HCT116 (cell line): Measurements from ENCODE around the gene CWC22. TPM values are rescaled to one million over a fixed set of nuclear protein-coding genes. Genes with fewer than 3 reads are reported as not detected.
A peak's percentile ranks its signal among the peaks of the same experiment; 100 is the strongest.

Experiments used
- ATAC-seq: fragments of 200-7000 bp; cut with Tn5 transposase; 2 replicates; pipeline ENCODE4 v1.9.1; 2020; ENCODE audit warnings: mild to moderate bottlenecking, moderate library complexity
- BruUV-seq: library from RNA; stranded (reverse); fragments of 400-500 nt; replicated peaks from 2 replicates; lab custom pipeline; 2021; lab: Mats Ljungman, UMichigan
- CTCF ChIA-PET: fragments of 300-600 bp; sonication (Branson Sonifier 250); formaldehyde crosslinking; loops from one replicate; lab custom pipeline; 2021; ENCODE audit warnings: antibody characterized with exemption; lab: Charles Lee
- POLR2A ChIA-PET: fragments of 300-600, 350-600 bp; sonication (Branson Sonifier 250); formaldehyde crosslinking; loops from one replicate; lab custom pipeline; 2021; ENCODE audit warnings: antibody characterized with exemption; lab: Charles Lee
- RAD21 ChIA-PET, 2 experiments: fragments of 300-600 bp; sonication (Branson Sonifier 250); formaldehyde crosslinking; loops; one replicate each; lab custom pipeline; 2023; ENCODE audit warnings: low total read pairs in 2 of 2; ENCODE audit not compliant: uncharacterized antibody in 2 of 2, unreplicated experiment in 2 of 2, low non-redundant PET in 1 of 2; lab: Charles Lee
- DNase-seq: peaks from one replicate; pipeline ENCODE4 v3.0.0-alpha.2; 2010; ENCODE audit warnings: low read depth, low spot score
- H2AFZ ChIP-seq: fragments of 200-600 bp; shearing (Covaris generic), sonication (generic); 2 replicates; pipeline ENCODE4 v1.6.1; 2017; ENCODE audit warnings: low read depth, mixed run types, mixed read lengths, antibody characterized with exemption, low read length; ENCODE audit not compliant: poor library complexity, severe bottlenecking
- H3K27ac ChIP-seq: 2 replicates; pipeline ENCODE4 v1.5.1; 2012; ENCODE audit warnings: low read depth, low read length
- H3K27me3 ChIP-seq: fragments of 200-600 bp; sonication (generic); 2 replicates; pipeline ENCODE4 v1.6.1; 2016; ENCODE audit warnings: mixed run types, low read length, mixed read lengths; ENCODE audit not compliant: insufficient read depth
- H3K36me3 ChIP-seq, 2 experiments: fragments of 200-500 bp in 1 of 2; fragments of 200-600 bp in 1 of 2; sonication (Bioruptor generic) in 1 of 2; sonication (generic) in 1 of 2; 2 replicates each; pipeline versions ENCODE4 v1.5.1 to v1.6.1; 2014 to 2016; ENCODE audit warnings: low read length in 2 of 2, inconsistent platforms in 1 of 2, mixed read lengths in 1 of 2, mixed run types in 1 of 2; ENCODE audit not compliant: insufficient read depth in 2 of 2, control insufficient read depth in 1 of 2
- H3K4me1 ChIP-seq, 2 experiments: fragments of 200-600 bp in 1 of 2; sonication (generic) in 1 of 2; 2 replicates each; pipeline versions ENCODE4 v1.5.1 to v1.6.1; 2012 to 2017; ENCODE audit warnings: low read length in 2 of 2, inconsistent platforms in 1 of 2, mild to moderate bottlenecking in 1 of 2, mixed read lengths in 1 of 2, mixed run types in 1 of 2, moderate library complexity in 1 of 2; ENCODE audit not compliant: insufficient read depth in 2 of 2, control insufficient read depth in 1 of 2
- H3K4me2 ChIP-seq: fragments of 200-600 bp; sonication (generic); 2 replicates; pipeline ENCODE4 v1.6.1; 2017; ENCODE audit warnings: mixed run types, low read length, mixed read lengths
- H3K4me3 ChIP-seq, 2 experiments: fragments of 200-600 bp in 1 of 2; sonication (generic) in 1 of 2; replicated peaks in 1 of 2; 2 replicates each; pipeline ENCODE4 v1.5.1; 2011 to 2016; ENCODE audit warnings: low read length in 2 of 2, control low read depth in 1 of 2, low read depth in 1 of 2, mild to moderate bottlenecking in 1 of 2, mixed read lengths in 1 of 2, mixed run types in 1 of 2
- H3K79me2 ChIP-seq: fragments of 200-600 bp; sonication (generic); 2 replicates; pipeline ENCODE4 v1.6.1; 2017; ENCODE audit warnings: mild to moderate bottlenecking, mixed run types, low read length, moderate library complexity, mixed read lengths; ENCODE audit not compliant: insufficient read depth
- H3K9ac ChIP-seq: fragments of 200-600 bp; sonication (generic); 2 replicates; pipeline ENCODE4 v1.6.1; 2016; ENCODE audit warnings: low read length, mixed read lengths
- H3K9me2 ChIP-seq: fragments of 200-600 bp; sonication (generic), shearing (Covaris generic); 2 replicates; pipeline ENCODE4 v1.6.1; 2017; ENCODE audit warnings: mixed run types, mild to moderate bottlenecking, moderate library complexity; ENCODE audit not compliant: insufficient read depth
- H3K9me3 ChIP-seq, 2 experiments: fragments of 200-500 bp in 1 of 2; fragments of 200-600 bp in 1 of 2; sonication (Bioruptor generic) in 1 of 2; sonication (generic) in 1 of 2; 2 replicates each; pipeline ENCODE4 v1.6.1; 2014 to 2017; ENCODE audit warnings: low read length in 2 of 2, mixed read lengths in 2 of 2, inconsistent platforms in 1 of 2, low read depth in 1 of 2, mild to moderate bottlenecking in 1 of 2, mixed run types in 1 of 2, moderate library complexity in 1 of 2; ENCODE audit not compliant: control insufficient read depth in 1 of 2, insufficient read depth in 1 of 2
- H4K20me1 ChIP-seq: fragments of 200-600 bp; sonication (generic), shearing (Covaris generic); 2 replicates; pipeline ENCODE4 v1.6.1; 2017; ENCODE audit warnings: mixed run types, mild to moderate bottlenecking, moderate library complexity; ENCODE audit not compliant: insufficient read depth
- ATF3 ChIP-seq: IDR thresholded peaks from 2 replicates; pipeline ENCODE4 v1.6.1; 2012
- CEBPB ChIP-seq: IDR thresholded peaks from 2 replicates; pipeline ENCODE4 v1.6.1; 2012; ENCODE audit warnings: low read depth
- CTCF ChIP-seq, 3 experiments: fragments of 200-600 bp in 1 of 3; sonication (generic) in 1 of 3; IDR thresholded peaks in 2 of 3; conservative IDR thresholded peaks in 1 of 3; 2 replicates each; pipeline ENCODE4 v1.5.1; 2012 to 2017; ENCODE audit warnings: low read depth in 2 of 3, low read length in 2 of 3, antibody characterized with exemption in 1 of 3, borderline replicate concordance in 1 of 3, control low read depth in 1 of 3, mild to moderate bottlenecking in 1 of 3, mixed read lengths in 1 of 3, mixed run types in 1 of 3, moderate library complexity in 1 of 3; ENCODE audit not compliant: insufficient read depth in 1 of 3
- ELF1 ChIP-seq: IDR thresholded peaks from 2 replicates; pipeline ENCODE4 v1.6.1; 2012; ENCODE audit warnings: low read depth, borderline replicate concordance
- EZH2 ChIP-seq: fragments of 200-600 bp; sonication (generic); IDR thresholded peaks from 2 replicates; pipeline ENCODE4 v1.6.1; 2017; ENCODE audit warnings: antibody characterized with exemption, mixed run types
- EZH2phosphoT487 ChIP-seq: fragments of 200-600 bp; IDR thresholded peaks from 2 replicates; pipeline ENCODE4 v1.6.1; 2018; ENCODE audit warnings: antibody characterized with exemption, borderline replicate concordance
- FOSL1 ChIP-seq: IDR thresholded peaks from 2 replicates; pipeline ENCODE4 v1.6.1; 2012; ENCODE audit warnings: low read depth
- TCF7L2 ChIP-seq: IDR thresholded peaks from 2 replicates; pipeline ENCODE4 v1.7.0; 2011; ENCODE audit warnings: borderline replicate concordance, inconsistent platforms; ENCODE audit not compliant: insufficient read depth, insufficient read length; ENCODE audit errors: extremely low read depth
- YY1 ChIP-seq: IDR thresholded peaks from 2 replicates; pipeline ENCODE4 v1.6.1; 2011; ENCODE audit warnings: low read length, low read depth, moderate library complexity, mild to moderate bottlenecking; ENCODE audit not compliant: insufficient replicate concordance; ENCODE audit errors: extremely low read depth
- ZBTB33 ChIP-seq: IDR thresholded peaks from 2 replicates; pipeline ENCODE4 v1.6.1; 2011; ENCODE audit warnings: mild to moderate bottlenecking, low read length, moderate library complexity; ENCODE audit not compliant: insufficient replicate concordance; ENCODE audit errors: extremely low read depth
- intact Hi-C: fragments of 100-400 bp; cut with micrococcal nuclease; formaldehyde crosslinking; loops from 2 replicates; pipeline ENCODE4 v1.10.0; 2022
- total RNA-seq: library from RNA; stranded (reverse); gene quantifications from one replicate; pipeline ENCODE4 v1.2.1, GENCODE V29; 2021; ENCODE audit not compliant: unreplicated experiment

CWC22 gene
- total RNA-seq, 1 experiment from 2014 or later = 24.7 TPM

GRCh38 chr2:180015951-180016709, 9.0 kb upstream of the CWC22 start:
- H3K27me3 ChIP-seq = no peaks in the 10 kb centered on the region
- no peak overlapping the region for H3K4me3 ChIP-seq
- no peaks in the 10 kb centered on the region for H3K9me3 ChIP-seq
- no peaks in the 10 kb centered on the region for H3K4me1 ChIP-seq
- DNase-seq (no peak), ATAC-seq (no peak)
- CTCF ChIA-PET = no interaction called here
- H3K9ac ChIP-seq = no peak overlapping the region
- intact Hi-C loops = no loop called here
- H2AFZ ChIP-seq = no peak overlapping the region
- TF ChIP-seq CEBPB (0 out of 2 replicates have a peak, but pooled peaks have one; percentile 27), CTCF (IDR thresholded peaks at IDR 0.05 in 2 of 3, conservative IDR thresholded peaks at IDR 0.05 in 1 of 3; ENCODE audit: borderline replicate concordance in 1 of 3, insufficient read depth in 1 of 3, low read depth in 2 of 3, low read length in 2 of 3) (no peak)
- TF ChIP-seq, all 23 proteins: peak for 1
- no peaks in the 10 kb centered on the region for H4K20me1 ChIP-seq
- H3K27ac ChIP-seq = no peak overlapping the region
- no peak overlapping the region for H3K4me2 ChIP-seq
- H3K36me3 ChIP-seq = no peaks in the 10 kb centered on the region
- RAD21 ChIA-PET = no interaction called here
- POLR2A ChIA-PET = no interaction called here
- no peaks in the 10 kb centered on the region for H3K79me2 ChIP-seq
- no TSS peak for BruUV-seq
- H3K9me2 ChIP-seq = no peaks in the 10 kb centered on the region

GRCh38 chr2:180012523-180012922, 5.4 kb upstream of the CWC22 start:
- Histone ChIP-seq H3K27me3 (no peaks in the 10 kb centered on the region), H3K4me3 (no peak overlapping the region), H3K27ac (no peak overlapping the region), H3K4me2 (no peak overlapping the region), H3K9me3 (no peaks in the 10 kb centered on the region), H3K36me3 (no peaks in the 10 kb centered on the region), H3K4me1 (no peaks in the 10 kb centered on the region), H2AFZ (no peak overlapping the region), H3K9me2 (no peaks in the 10 kb centered on the region), H3K9ac (no peak overlapping the region), H4K20me1 (no peaks in the 10 kb centered on the region), H3K79me2 (no peaks in the 10 kb centered on the region)
- ChIA-PET RAD21 (no interaction called here), POLR2A (no interaction called here), CTCF (no interaction called here)
- ATAC-seq (no peak), DNase-seq (no peak)
- no TSS peak for BruUV-seq
- intact Hi-C loops = no loop called here
- no peak for TF ChIP-seq EZH2
- no peak for TF ChIP-seq CEBPB
- TF ChIP-seq FOSL1 = no peak
- TF ChIP-seq EZH2phosphoT487 = no peak
- TF ChIP-seq TCF7L2 = no peak
- no peak for TF ChIP-seq YY1
- no peak for TF ChIP-seq ZBTB33
- TF ChIP-seq CTCF (IDR thresholded peaks at IDR 0.05 in 2 of 3, conservative IDR thresholded peaks at IDR 0.05 in 1 of 3; ENCODE audit: borderline replicate concordance in 1 of 3, insufficient read depth in 1 of 3, low read depth in 2 of 3, low read length in 2 of 3) = no peak
- no peak for TF ChIP-seq ELF1
- no peak for TF ChIP-seq ATF3
